Uterus (tissue), 4 donors: Measurements from ENCODE around the gene FAIM2. TPM values are rescaled to one million over a fixed set of nuclear protein-coding genes. Genes with fewer than 3 reads are reported as not detected.

Experiments used
- DNase-seq, 2 donors: peaks; one replicate each; pipeline ENCODE4 v3.0.0-alpha.2; 2019 to 2020
- H3K27ac ChIP-seq, 2 donors: fragments of 200-600 bp; sonication (generic); 1 replicate in 1 of 2; 2 replicates in 1 of 2; pipeline ENCODE4 v1.5.1; 2016 to 2018
- H3K27me3 ChIP-seq, 2 donors: fragments of 200-600 bp; sonication (generic); one replicate each; pipeline ENCODE4 v1.5.1; 2018 to 2019; ENCODE audit warnings: control low read depth in 1 of 2
- H3K36me3 ChIP-seq, 2 donors: fragments of 200-600 bp; sonication (generic); one replicate each; pipeline ENCODE4 v1.5.1; 2019; ENCODE audit warnings: control low read depth in 1 of 2
- H3K4me1 ChIP-seq, 2 donors: fragments of 200-600 bp; sonication (generic); one replicate each; pipeline ENCODE4 v1.5.1; 2018 to 2019; ENCODE audit warnings: control low read depth in 1 of 2
- H3K4me3 ChIP-seq, 2 donors: fragments of 200-600 bp; sonication (generic); 1 replicate in 1 of 2; 2 replicates in 1 of 2; pipeline ENCODE4 v1.5.1; 2018 to 2019; ENCODE audit warnings: mild to moderate bottlenecking in 1 of 2
- H3K9me3 ChIP-seq, 2 donors: fragments of 200-600 bp; sonication (generic); one replicate each; pipeline ENCODE4 v1.5.1; 2019; ENCODE audit warnings: control low read depth in 1 of 2
- POLR2A ChIP-seq, 2 donors: fragments of 450-650 bp; IDR thresholded peaks; one replicate each; pipeline ENCODE4 v1.6.1; 2016; ENCODE audit warnings: antibody characterized with exemption in 2 of 2, mild to moderate bottlenecking in 1 of 2, moderate library complexity in 1 of 2
- intact Hi-C: fragments of 100-400 bp; cut with DNase I; formaldehyde crosslinking; loops from one replicate; pipeline ENCODE4 v1.15.1; 2023; ENCODE audit warnings: low total_unique reads
- total RNA-seq, 4 donors: library from RNA; depleted of rRNA in 3 of 4; stranded (reverse); fragments of >200 nt in 3 of 4; gene quantifications; one replicate each; pipeline versions ENCODE4 v1.1.0 to v1.2.4, GENCODE V29; 2014 to 2023
- TF ChIP-seq, protein P1 (sequence below), 4 experiments: fragments of 200-600 bp in 2 of 4; fragments of 450-650 bp in 2 of 4; sonication (generic) in 2 of 4; IDR thresholded peaks; one replicate each; pipeline ENCODE4 v1.5.1; 2016 to 2019; ENCODE audit warnings: antibody characterized with exemption in 4 of 4, mild to moderate bottlenecking in 2 of 4, moderate library complexity in 1 of 4
- donor health status: DM: yes; HTN: yes; CAD: no.

The FAIM2 gene
- total RNA-seq, 4 donors from 2014 or later: 1.0 to 11.9 (median 5.5) TPM

- DNase-seq: peak in 1 of 2 donors; percentile 5
- H3K9me3 ChIP-seq: no peaks in the 10 kb centered on the region
- TF ChIP-seq, protein P1, sequence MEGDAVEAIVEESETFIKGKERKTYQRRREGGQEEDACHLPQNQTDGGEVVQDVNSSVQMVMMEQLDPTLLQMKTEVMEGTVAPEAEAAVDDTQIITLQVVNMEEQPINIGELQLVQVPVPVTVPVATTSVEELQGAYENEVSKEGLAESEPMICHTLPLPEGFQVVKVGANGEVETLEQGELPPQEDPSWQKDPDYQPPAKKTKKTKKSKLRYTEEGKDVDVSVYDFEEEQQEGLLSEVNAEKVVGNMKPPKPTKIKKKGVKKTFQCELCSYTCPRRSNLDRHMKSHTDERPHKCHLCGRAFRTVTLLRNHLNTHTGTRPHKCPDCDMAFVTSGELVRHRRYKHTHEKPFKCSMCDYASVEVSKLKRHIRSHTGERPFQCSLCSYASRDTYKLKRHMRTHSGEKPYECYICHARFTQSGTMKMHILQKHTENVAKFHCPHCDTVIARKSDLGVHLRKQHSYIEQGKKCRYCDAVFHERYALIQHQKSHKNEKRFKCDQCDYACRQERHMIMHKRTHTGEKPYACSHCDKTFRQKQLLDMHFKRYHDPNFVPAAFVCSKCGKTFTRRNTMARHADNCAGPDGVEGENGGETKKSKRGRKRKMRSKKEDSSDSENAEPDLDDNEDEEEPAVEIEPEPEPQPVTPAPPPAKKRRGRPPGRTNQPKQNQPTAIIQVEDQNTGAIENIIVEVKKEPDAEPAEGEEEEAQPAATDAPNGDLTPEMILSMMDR (IDR thresholded peaks at IDR 0.05): no peak
- no peak for TF ChIP-seq POLR2A (IDR thresholded peaks at IDR 0.05)
- H3K27me3 ChIP-seq: no peaks in the 10 kb centered on the region
- H3K4me1 ChIP-seq: no peaks in the 10 kb centered on the region
- H3K27ac ChIP-seq: no peak overlapping the region
- H3K36me3 ChIP-seq: no peaks in the 10 kb centered on the region
- H3K4me3 ChIP-seq: no peak overlapping the region
- intact Hi-C loops: no loop called here
Measured at GRCh38 chr12:49928471-49928870, 24.8 kb upstream of the FAIM2 start.

DNA sequence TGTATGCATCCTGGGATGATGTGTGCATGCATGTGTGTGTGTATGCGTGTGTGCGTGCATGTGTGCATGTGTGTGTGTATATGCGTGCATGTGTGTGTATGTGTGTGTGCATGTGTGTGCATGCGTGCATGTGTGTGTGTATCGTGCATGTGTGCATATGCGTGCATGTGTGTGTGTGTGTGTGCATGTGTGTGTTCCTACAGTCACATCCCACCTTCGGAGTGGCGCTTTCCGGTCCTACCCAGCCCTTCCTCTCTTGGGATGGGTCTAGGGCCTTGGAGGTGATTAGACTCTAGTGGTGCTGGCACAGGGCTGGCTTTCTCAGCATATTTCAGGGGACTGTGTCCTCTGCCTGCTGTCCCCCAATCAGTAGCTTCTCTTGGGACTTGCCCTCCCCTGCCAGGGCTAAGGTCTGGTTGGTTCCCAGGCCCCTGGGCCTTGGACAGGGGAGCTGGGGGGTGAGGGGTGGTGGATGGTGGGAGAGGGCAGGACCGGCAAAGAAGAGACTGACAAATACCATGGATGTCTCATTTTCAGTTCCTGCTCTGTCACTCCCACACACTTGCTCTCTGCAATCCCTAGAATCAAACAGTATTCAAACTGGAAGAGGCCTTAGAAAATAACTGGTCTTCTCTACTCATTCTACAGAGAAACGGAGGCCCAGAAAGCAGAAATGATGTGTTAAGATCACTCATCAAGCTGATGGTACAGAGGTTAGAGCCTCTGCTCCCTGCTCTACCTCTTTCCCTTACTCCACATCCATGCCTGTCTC is 21.9 kb upstream of the FAIM2 start:
- Histone ChIP-seq H3K27ac (no peak overlapping the region), H3K9me3 (no peaks in the 10 kb centered on the region), H3K36me3 (no peaks in the 10 kb centered on the region), H3K4me1 (no peaks in the 10 kb centered on the region), H3K4me3 (no peak overlapping the region), H3K27me3 (no peaks in the 10 kb centered on the region)
- DNase-seq: peak in 1 of 2 donors; percentile 5
- TF ChIP-seq POLR2A (IDR thresholded peaks at IDR 0.05): no peak
- TF ChIP-seq, protein P1 (IDR thresholded peaks at IDR 0.05): no peak
- intact Hi-C loops: no loop called here

DNA sequence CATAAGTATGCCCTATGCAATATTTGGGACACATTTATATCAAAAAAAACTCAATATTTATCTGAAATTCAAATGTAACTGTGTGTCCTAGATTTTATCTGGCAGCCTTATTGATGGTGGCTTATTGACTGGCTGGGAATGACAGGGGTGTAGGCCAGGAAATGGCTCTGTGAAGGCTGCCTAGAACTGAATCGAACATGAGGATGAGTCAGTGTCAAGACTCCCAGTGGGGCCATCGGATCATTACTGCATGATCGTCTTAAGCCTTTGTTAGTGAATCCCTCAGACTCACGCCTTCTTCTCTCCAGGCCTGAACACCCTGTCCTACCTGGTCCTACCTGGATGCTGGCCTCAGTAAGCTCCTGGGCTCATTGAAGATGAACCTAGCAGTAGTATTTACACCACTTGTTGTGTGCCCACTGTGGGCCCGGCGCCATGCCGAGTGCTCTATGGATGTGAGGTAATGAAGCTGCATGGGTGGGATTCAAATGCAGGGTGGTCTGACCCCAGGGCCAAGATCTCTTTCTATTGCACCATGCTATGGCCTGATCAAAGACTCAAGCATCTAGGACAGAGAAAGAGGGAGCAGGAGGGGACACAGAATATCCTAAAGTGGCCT is 21.0 kb upstream of the FAIM2 start:
- Histone ChIP-seq H3K27ac (no peak overlapping the region), H3K4me1 (no peaks in the 10 kb centered on the region), H3K27me3 (no peaks in the 10 kb centered on the region), H3K4me3 (no peak overlapping the region), H3K36me3 (no peaks in the 10 kb centered on the region), H3K9me3 (no peaks in the 10 kb centered on the region)
- intact Hi-C loops: no loop called here
- DNase-seq: peak in 1 of 2 donors; percentile 4
- TF ChIP-seq, protein P1 (IDR thresholded peaks at IDR 0.05): no peak
- no peak for TF ChIP-seq POLR2A (IDR thresholded peaks at IDR 0.05)

DNA sequence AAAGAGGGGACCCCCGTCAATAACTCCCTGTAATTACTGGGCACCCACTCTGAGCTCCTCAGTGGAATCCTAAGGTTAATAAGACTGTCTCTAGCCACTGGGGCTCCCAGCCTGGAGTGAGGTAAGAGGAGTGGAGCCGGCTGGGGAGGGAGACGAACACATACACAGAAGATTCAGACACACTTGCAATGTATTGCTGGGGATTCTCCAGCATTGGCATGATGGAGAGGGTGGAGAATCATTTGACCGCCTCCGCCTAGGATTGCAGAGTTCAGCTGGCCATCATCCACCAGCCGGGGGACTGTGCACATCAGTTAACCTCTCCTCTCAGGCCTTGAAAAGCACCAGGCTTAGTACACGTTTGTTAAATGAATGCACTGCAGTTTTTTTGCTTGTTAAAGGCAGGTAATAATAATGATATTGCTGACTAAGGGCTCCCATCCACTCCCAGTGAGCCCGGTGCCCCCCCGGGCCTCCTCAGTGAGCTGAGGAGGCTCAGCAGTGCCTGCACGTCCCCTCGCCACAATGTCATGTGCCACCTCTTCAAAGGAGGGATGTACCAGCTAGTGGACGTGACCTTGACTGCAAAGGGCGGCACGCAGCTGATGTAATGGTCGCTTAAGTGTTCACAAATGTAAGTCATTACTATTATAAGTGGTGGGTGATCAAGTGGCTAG is 20.3 kb upstream of the FAIM2 start:
- TF ChIP-seq POLR2A (IDR thresholded peaks at IDR 0.05): no peak
- TF ChIP-seq, protein P1 (IDR thresholded peaks at IDR 0.05): no peak
- no peaks in the 10 kb centered on the region for H3K4me1 ChIP-seq
- H3K36me3 ChIP-seq: no peaks in the 10 kb centered on the region
- peak in 1 of 2 donors; percentile 7 for DNase-seq
- no peak overlapping the region for H3K4me3 ChIP-seq
- H3K9me3 ChIP-seq: no peaks in the 10 kb centered on the region
- H3K27ac ChIP-seq: no peak overlapping the region
- no peaks in the 10 kb centered on the region for H3K27me3 ChIP-seq
- intact Hi-C loops: no loop called here
